MV-4-11 (cell line): ENCODE data around the gene SCAP.

ENCODE experiments used
- DNase-seq: peaks from one replicate; lab custom pipeline; 2025; lab: John Stamatoyannopoulos, UW

SCAP gene

DNA sequence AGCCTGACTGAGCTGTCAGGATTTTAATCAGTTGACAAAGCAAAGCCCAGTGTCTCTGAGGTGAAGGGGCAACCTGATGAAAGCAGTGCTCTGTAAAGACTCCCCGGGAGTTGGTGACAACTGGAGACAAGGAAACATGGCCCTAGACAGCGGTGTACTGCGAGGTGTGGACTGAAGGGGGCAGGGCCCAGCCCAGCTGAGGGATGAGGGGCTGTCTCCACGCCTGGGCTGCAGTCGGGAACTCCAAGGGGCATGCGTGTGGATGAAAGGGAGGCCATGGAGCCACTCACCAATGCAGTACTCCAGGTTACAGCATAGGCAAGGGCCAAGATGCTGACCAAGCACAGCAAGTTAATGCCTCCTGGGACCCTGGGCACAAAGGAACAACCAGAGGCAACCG lies 45.1 kb downstream of the SCAP start:
- DNase-seq, result no peak

DNA sequence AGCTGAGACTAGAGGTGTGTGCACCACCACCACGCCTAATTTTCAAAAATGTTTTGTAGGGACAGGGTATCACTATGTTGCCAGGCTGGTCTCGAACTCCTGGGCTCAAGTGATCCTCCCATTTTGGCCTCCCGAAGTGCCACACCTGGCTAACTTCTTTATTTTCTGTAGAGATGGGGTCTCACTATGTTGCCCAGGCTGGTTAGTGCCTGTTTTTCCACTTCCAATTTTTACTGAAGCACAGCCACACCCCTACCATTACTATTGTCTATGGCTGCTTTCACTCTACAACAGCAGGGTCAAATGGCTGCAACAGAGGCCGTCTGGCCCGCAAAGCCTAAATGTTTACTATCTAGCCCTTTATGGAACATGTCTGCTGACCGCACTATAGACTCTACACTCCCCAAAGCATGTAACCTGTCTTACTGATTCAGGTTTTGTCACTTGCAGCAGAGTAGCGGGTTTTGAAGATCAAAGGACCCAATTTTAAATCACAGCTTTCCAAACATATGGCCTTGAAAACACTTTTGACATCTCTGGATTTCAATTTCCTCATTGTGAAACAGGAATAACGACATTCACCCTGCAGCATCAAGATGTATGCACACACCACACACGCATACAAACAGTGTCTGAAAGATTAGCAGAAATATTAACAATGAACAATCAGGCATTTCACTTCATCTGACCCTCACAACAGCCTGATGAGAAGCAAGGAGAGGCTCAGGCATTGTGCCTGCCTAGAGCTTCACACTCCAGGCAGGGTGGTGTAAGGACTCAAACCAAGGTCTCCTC lies 46.1 kb downstream of the SCAP start:
- DNase-seq, result no peak

DNA sequence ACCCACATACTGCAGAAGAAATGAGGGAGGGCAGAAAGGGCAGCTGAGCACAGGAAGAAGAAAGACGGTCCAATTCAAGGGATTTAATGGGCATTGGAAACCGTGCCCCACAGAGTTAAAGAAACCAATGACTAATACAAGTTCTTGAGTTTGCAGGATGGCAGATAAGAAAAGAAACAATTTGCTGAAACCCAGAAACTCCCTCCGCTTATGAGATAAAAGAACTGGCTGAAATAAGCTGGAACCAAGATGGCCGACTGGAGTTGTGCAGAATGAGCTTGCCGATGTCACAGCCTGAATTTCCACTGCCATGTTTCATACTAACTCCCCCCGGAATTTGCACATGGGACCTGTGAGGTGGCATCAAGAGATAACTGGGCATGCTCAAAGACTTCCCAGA lies 47.1 kb downstream of the SCAP start:
- DNase-seq, result no peak

DNA sequence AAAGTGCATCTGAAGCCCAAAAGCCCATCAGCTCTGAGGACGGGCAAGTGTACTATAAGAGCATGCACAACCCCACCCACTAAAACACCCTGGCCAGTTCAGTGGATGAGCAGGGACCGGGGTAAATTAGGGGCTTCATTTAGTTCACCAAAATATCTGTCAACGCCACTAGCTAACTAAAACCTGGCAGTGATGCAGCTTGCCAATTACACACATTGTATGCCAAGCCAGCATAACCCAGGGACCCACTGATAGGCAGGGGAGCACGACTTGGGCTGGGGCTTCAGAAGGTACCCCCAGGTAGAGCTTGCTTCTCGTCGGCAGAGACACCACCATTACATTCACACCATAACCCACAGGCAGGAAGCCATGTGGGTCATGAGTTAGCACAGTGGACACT lies 47.9 kb downstream of the SCAP start:
- no peak for DNase-seq

DNA sequence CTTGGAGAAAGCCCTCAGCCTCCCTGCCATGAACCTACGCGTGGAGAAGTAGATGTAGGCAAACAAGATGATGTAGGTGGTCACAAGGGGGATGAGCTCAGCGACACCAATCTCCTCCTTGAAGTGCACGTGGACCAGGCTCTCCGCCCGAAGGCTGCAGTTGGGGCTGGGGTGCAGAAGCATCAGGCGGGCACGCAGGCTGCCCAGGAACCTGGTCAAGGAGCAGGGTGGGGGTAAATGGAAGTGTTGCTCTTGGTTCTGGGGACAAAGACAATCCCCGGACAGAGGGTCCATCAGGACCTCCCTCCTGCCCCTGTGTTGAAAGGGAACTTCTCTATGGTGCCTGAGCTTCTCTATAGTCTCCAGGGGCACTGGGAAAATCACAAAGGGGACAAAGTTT lies 49.8 kb downstream of the SCAP start:
- DNase-seq, result no peak

DNA sequence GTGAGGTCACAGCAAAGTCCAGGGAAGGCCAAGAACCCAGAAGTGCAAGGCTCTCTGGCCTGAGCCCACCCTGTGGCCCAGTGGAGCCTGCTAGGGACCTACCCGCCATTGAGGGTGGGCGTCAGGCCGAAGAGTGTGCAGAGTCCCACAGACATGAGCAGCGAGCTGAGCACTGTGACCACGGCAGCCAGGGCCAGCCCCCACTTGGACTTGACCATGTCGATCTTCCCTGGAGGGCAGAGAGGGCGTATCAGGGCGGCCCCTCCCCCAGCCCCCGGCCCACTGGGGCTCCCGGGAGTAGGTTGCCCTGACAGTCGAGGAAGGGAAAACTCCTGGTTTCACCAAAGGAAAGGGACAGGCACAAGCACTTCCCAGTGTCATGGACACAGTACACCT lies 50.4 kb downstream of the SCAP start:
- no peak for DNase-seq

DNA sequence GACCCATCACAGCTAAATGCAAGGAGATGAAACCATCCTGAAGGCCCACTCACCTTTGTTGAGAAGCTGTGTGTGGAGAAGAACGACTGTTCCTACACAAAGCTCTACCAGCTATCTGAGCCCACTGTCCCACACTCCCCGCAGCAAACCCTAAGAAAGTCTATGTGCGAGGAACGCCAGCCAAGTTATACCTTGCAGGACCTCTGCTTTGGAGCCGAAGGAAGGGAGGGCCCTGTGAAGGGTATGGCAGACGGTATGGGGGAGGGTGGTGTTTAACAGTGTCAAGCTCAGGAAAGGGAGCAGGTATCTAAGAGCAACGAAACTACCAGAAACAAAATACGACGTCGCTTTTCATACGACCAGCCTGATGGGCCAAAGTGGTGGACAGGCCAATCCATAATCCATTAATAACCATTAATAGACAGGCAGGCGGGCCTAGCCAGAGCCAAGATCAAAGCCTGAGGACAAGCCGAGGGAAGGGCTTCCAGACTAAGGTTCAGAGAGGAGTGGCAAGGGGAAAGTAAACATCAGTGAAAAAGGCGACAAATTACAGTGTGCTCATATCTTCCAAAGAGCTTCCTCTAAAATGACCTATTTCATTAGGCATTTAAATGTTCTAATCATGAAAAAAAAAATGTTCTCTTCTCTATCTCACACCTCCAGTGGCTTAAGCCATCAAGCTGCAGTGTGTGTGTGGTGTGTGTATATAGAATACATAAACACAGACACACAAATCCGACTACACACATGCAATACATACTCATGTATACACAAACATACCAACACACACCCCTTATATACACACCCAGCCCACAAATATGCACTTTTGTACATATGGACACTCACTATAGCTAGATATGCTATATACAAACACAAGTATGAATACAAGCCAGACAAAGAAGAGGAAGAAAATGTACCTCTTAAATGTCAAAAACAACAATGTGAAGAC lies 51.0 kb downstream of the SCAP start:
- no peak for DNase-seq

DNA sequence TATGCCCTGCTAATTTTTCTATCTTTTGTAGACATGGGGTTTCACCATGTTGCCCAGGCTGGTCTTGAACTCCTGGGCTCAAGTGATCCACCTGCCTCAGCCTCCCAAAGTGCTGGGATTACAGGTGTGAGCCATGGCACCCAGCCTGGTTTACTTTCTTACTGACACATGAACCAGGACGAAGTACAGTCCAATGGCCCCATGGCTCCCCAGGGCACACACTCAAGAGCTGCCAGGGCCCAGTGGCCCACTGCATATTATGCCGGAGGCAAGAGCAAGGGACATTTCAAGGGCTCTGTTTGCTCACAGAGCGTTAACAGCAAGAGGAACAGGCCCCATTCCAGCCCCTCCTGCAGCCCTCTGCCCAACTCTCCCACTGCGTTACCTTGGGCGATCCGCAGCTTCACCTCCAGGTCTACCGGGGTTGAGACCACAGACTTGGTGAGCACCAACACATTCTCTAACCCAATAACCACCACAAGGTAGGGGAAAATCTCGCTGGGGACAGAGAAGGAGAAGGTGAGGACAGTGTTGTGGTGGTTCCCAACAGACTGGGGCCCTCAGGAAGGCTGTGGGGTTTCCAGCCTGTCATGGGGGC lies 52.1 kb downstream of the SCAP start:
- no peak for DNase-seq

DNA sequence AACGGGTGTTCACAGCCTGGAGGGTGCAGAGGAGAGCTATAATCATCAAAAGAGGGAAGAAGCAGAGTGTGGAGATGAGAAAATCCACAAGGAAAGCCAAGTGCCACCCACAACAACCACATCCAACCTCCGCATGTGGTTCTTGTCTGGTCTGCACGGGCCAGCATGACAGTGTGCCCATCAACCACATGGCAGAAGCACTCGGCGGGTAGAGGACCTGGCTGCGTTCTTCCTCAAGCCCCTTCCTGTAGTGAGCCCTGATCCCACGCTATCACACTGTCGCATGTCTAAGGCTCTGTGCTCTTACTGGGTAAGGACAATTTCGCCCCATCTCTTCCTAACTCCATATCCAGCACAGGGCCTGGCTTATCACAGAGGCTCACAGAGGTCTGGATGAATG lies 53.0 kb downstream of the SCAP start:
- peak; percentile 30 for DNase-seq

DNA sequence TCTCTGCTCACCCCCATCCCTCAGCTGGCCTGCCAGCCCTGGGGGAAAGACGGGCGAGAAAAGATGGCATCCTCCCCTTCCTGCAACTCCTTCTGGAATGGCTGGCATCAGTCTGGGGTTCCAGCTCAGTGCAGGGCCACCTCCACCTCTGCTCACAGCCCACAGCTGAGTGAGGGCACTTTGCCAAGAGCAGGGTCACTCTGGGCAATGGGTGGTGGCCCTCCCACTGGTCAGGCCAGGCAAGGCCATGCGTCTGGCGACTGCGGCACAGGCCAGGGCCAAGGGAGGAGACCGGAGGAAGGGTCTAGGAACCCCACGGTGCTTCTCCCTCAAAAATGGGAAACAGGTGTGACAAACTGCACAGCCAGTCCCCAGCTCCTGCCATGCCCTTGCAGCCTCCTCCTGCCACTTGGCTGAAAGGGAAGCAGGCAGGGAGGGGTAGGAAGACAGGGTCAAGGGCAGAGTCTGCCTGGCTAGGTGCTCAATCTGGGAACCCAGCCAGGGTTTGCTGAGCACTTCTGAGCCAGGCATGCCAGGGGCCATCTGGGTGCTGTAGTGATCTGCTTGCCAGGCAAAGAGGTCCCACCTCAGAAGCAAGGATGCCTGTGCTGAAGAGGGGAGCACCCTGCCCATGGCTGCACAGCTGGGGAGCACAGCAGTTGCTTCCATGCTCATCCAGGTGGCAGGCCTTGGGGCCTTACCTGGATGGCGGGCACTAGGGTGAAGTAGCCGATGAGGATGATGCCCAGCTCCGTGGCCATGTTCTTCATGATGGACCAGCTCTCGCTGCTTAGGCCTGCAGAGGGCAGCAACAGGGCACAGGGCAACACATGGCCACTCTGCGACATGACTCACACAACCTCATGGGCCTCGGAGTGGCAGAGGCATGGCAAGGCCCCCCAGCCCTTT lies 53.7 kb downstream of the SCAP start:
- DNase-seq, result peak; percentile 49

DNA sequence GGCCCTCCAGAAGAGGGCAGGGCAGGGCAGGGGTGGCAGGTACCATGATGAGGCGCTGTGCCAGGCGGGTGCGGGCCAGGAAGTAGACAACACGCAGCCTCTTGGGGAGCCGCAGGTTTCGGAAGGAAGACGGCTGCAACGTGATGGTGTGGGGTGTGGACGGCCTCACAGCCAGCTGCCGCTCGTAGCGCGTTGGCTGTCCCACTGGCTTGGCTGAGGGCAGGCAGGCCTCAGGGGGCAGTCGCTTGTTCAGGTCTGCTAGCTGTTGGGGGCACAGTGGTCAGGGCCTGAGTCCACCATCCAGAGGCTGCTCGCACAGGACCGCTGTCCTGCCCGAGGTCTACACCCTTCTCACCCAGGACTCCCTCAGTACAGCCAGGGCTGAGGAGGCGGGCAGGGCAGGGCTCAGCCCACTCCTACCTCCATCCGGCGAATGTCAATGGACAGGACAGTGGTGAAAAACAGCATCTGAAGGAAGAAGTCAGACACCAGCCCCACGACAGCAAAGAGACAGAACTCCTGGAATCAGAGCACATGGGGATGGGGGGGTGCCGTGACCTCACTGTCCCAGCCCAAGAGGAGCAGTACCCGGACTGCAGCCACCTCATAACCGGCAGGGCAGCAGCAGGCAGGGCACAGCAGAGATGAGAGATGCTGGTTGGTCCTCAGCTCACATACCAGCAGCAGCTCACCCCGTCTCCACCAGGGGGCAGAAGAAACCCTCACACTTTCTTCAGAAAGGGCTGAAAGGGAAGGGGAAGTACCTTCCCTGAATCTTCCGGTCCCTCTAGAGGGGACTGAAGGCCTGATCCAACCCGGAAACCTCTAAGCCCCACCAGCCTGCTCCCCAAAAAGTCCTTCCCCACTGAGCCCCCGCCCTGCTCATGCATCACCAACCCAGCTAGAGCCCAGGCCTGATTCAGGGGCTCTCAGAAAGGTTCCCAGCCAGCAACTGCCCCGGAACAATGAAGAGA lies 54.9 kb downstream of the SCAP start:
- DNase-seq, result peak; percentile 94

DNA sequence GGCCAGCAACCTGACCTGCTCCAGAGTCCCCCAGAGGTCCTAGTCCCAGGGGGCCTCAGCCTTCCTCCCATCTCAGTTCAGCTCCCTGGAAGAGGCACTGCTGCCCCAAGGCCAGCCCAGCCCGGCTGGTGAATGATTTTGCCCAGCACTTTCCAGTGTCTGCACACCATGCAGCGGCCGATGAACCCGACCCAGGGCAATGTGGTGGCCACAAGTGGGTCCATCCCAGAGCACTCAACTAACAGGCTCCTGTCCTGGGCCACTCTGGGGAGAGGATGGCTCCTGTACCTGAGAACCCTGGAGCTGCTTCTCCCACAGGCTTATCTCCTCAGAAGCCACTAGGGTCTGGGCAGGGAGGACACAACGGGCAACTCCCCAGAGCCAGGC lies 55.7 kb downstream of the SCAP start:
- no peak for DNase-seq

DNA sequence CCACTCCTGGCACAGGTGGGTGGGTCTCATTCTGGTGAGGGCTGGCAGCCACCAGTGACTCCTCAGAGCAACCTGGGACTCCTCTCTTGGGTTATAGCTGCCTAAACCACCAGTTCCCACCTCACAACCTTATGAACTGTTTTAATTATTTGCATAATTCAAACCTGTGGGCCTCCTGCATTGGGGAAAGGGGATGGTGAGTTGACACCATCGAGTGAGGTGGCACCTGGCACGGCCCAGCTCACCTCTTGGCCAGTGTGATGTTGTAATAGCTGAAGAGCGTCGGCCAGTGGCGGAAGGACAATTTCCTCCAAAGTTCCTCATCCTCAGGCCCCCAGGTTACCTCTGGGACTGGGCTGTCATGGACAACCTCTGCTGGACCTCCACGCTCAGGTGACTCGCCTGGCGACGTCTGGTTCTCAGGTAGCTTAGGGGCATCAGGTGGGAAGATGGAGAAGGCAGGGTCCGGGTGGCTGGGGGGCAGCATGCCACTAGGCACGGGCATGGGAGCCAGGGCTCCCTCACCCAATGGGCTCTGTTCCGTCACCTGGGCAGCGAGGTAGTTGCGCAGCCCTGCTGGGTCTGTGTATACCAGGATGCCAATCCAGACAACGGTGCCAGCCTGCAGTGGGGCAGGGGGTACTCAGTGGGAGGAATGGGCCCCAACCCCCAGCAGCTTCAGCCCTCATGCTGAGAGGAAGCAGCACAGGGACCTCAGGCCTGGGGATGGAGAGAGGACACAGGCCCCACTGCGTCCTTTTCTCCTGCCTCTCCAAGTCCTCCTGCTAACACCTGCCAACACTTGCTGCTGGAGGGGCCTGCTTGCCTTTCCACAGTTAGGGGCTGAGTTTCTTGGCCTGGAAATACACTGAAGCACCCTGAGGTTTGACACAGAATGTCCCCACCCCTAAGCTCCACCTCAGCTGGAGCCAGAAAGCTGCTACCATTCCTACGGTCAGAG lies 56.4 kb downstream of the SCAP start:
- no peak for DNase-seq

DNA sequence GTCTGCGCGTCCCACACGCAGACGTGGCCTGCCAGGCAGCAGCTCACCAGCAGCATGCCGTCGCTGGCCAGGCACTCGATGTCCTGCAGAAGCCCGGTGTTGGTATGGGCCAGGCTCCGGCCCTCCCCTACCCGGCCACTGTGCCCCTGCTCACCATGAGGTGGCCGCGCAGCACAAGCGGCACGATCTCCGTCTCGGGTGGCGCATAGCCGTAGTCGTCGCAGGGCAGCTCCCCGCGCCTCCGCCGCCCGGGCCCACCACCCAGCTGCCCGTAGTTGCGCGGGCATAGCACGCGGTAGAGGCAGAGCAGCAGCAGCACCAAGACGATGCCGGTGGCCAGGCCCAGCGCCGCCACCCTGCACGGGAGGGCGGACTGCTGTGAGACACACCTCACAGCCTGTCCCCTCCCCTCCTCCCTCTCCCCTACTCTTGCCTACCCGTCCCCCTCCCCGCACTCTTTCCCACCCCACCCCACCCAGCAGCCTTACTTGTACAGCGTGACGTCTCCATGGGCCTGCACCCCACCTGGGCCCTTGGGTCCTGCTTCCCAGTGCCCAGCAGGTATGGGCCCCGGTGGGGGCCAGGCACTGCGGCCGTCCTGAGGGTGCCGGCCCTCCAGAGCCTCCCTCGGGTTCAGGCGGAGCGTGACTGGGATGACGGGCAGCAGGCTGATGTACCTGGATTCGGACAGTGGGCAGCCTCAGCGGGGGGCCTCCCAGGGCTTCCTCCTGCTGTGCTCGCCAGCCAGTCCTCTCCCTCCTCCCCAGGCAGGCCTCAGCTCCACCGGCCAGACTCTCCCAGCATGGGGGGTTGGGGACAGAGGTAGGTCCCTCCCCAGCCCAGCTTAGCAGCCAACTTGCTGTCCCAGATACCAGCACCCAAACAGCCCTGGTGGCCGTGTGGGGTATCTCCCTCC lies 57.3 kb downstream of the SCAP start:
- DNase-seq, result no peak

DNA sequence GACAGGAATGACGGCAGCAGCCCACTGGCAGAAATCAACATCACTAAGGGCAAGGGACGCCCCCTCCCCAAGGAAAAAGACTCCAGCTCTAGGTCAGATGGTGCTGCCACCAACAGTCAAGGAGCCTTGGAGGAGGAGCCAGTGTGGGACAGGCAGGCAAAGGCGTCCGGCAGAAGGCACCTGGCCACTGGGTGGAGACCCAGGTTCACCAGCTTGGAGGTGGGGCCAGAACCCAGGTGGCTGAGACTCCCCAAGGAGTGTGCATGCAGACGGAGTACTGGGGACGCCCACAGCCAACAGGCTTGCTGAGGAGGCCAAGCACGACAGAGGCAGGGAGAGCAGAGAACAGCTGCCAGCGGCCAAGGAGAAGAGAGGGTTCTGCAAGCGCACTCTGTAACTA lies 59.7 kb downstream of the SCAP start:
- no peak for DNase-seq

DNA sequence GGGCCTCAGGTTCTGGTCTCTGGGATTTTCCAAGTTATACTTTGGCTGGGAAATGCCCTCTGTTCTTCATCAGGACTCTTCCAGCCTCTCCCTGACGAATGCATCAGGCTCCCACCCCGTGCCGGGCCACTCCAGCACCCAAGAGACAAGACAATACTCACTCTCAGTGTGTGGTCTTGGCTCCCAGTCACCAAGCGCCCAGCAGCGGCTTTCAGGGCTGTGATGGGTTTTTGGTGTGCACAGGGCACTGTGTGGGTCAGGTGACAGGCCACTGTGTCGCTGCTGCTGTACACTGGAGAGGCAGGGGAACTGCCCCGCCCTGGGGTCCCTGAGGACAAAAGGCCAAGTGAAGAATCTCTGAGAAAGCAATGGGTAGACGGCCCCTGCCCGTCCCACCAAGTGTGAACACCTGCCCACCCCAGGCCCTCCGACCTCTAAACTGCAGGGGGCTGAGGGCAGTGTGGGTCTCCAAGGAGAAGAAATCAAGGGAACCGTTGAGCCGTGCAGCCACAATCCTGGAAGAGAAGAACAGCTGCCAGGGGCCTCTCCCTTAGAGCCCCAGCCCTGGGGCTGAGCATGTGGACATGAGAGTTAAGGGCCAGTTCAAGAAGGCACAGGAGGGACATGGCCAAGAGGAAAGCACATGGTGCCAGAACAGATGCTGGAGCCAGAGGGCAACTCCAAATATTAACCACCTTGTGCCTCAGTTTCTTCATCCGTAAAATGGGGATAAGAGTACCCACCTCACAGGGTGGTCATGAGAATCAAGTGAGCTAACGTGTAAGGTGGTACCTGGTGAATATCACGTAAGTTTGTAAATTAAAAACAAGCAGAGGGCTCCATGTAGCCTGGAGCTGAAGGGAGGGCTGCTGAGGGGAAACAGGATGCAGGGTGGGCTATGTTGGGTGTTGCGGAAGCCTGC lies 60.8 kb downstream of the SCAP start:
- DNase-seq, result no peak

DNA sequence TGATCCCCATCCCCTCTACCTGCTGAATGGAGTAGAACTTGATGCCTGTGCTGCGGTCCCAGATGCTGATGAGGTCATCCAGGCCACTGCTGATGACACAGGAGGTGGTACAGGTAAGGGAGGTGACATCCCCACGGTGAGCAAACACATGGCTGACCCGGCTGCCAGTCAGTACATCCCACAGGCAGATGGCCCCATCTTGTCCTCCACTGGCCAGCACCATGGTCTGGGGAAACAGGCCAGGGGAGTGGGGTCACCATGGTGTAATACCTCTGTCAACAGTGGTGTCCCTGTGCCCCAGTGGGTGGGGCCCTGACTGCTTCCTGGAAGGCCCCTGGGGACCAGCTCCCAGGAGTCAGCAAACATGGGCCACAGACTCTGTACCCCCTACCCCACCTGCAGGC lies 61.6 kb downstream of the SCAP start:
- DNase-seq, result no peak
